Neural cell (in vitro differentiated cells): ENCODE measurements around the gene ESR2. TPM values are rescaled to one million over a fixed set of nuclear protein-coding genes. Genes with fewer than 3 reads are reported as not detected.

Source experiments
- H2AFZ ChIP-seq: fragments of 200-600, 300-800 bp; sonication (generic), shearing (Covaris generic); 2 replicates; pipeline ENCODE4 v1.6.0; 2014; ENCODE audit warnings: low read depth, mild to moderate bottlenecking, antibody characterized with exemption, low read length, moderate library complexity
- H3F3A ChIP-seq: fragments of 200-600 bp; shearing (Covaris generic); 2 replicates; pipeline ENCODE4 v1.6.1; 2016; ENCODE audit warnings: mild to moderate bottlenecking, moderate library complexity, mixed read lengths, antibody characterized with exemption, low read length; ENCODE audit not compliant: insufficient read depth, poor library complexity, severe bottlenecking
- H3K27ac ChIP-seq: fragments of 200-600, 300-800 bp; sonication (generic), shearing (Covaris generic); 2 replicates; pipeline ENCODE4 v1.5.1; 2014; ENCODE audit warnings: mild to moderate bottlenecking, low read length, moderate library complexity
- H3K27me3 ChIP-seq: fragments of 300-800, 200-600 bp; sonication (generic), shearing (Covaris generic); 2 replicates; pipeline ENCODE4 v1.6.0; 2014; ENCODE audit warnings: mild to moderate bottlenecking, low read depth, low read length, moderate library complexity; ENCODE audit not compliant: insufficient read depth
- H3K36me3 ChIP-seq: fragments of 300-800, 200-600 bp; sonication (generic), shearing (Covaris generic); 2 replicates; pipeline ENCODE4 v1.5.1; 2014; ENCODE audit warnings: mild to moderate bottlenecking, antibody characterized with exemption, low read length, moderate library complexity; ENCODE audit not compliant: insufficient read depth
- H3K4me2 ChIP-seq: fragments of 300-800, 200-600 bp; sonication (generic), shearing (Covaris generic); 2 replicates; pipeline ENCODE4 v1.6.0; 2014; ENCODE audit warnings: mild to moderate bottlenecking, low read length
- H3K4me3 ChIP-seq: fragments of 300-800, 200-600 bp; sonication (generic), shearing (Covaris generic); 2 replicates; pipeline ENCODE4 v1.5.1; 2014; ENCODE audit warnings: mild to moderate bottlenecking, low read length, moderate library complexity
- H3K79me2 ChIP-seq: fragments of 200-600 bp; shearing (Covaris generic); replicated peaks from 2 replicates; pipeline ENCODE4 v1.6.0; 2014; ENCODE audit warnings: mild to moderate bottlenecking, low read length, moderate library complexity; ENCODE audit not compliant: insufficient read depth
- H3K9ac ChIP-seq: fragments of 300-800, 200-600 bp; sonication (generic), shearing (Covaris generic); 2 replicates; pipeline ENCODE4 v1.6.1; 2016; ENCODE audit warnings: mild to moderate bottlenecking, low read length, mixed read lengths
- H3K9me2 ChIP-seq: fragments of 200-600 bp; shearing (Covaris generic); 2 replicates; pipeline ENCODE4 v1.6.1; 2016; ENCODE audit warnings: mild to moderate bottlenecking, low read length, mixed read lengths; ENCODE audit not compliant: insufficient read depth
- H3K9me3 ChIP-seq: fragments of 200-600, 300-800 bp; sonication (generic), shearing (Covaris generic); 2 replicates; pipeline ENCODE4 v1.6.1; 2016; ENCODE audit warnings: mild to moderate bottlenecking, mixed run types, low read length, moderate library complexity, mixed read lengths
- H4K20me1 ChIP-seq: fragments of 200-600 bp; shearing (Covaris generic); 2 replicates; pipeline ENCODE4 v1.6.1; 2016; ENCODE audit warnings: mild to moderate bottlenecking, mixed run types; ENCODE audit not compliant: insufficient read depth
- EP300 ChIP-seq: fragments of 450-650 bp; conservative IDR thresholded peaks from 2 replicates; pipeline ENCODE4 v1.6.1; 2014; ENCODE audit warnings: antibody characterized with exemption, mild to moderate bottlenecking, moderate library complexity; ENCODE audit not compliant: poor library complexity, severe bottlenecking
- EZH2 ChIP-seq: fragments of 200-600, 300-800 bp; shearing (Covaris generic), sonication (generic); IDR thresholded peaks from 2 replicates; pipeline ENCODE4 v1.6.1; 2014; ENCODE audit warnings: antibody characterized with exemption, low read length, borderline replicate concordance, mild to moderate bottlenecking; ENCODE audit not compliant: insufficient read depth, poor library complexity, severe bottlenecking
- MXI1 ChIP-seq: fragments of 450-650 bp; conservative IDR thresholded peaks from 2 replicates; pipeline ENCODE4 v1.6.1; 2014; ENCODE audit warnings: antibody characterized with exemption, mild to moderate bottlenecking; ENCODE audit not compliant: poor library complexity, severe bottlenecking
- POLR2AphosphoS5 ChIP-seq: IDR thresholded peaks from 2 replicates; pipeline ENCODE4 v1.6.1; 2012
- RAD21 ChIP-seq: fragments of 450-650 bp; conservative IDR thresholded peaks from 2 replicates; pipeline ENCODE4 v1.6.1; 2014; ENCODE audit warnings: antibody characterized with exemption, mild to moderate bottlenecking, moderate library complexity
- SMC3 ChIP-seq: fragments of 450-650 bp; conservative IDR thresholded peaks from 2 replicates; pipeline ENCODE4 v1.6.1; 2014; ENCODE audit warnings: antibody characterized with exemption, mild to moderate bottlenecking, moderate library complexity; ENCODE audit not compliant: poor library complexity
- TAF1 ChIP-seq: IDR thresholded peaks from 2 replicates; pipeline ENCODE4 v1.6.1; 2012; ENCODE audit warnings: low read depth
- polyA plus RNA-seq: library from polyadenylated mRNA; depleted of rRNA; stranded (reverse); fragments of >200 nt; gene quantifications from 2 replicates; pipeline ENCODE4 v1.2.3, GENCODE V29; 2014
- TF ChIP-seq, protein P1 (sequence below): IDR thresholded peaks from 2 replicates; pipeline ENCODE4 v1.6.1; 2012; ENCODE audit warnings: borderline replicate concordance
- TF ChIP-seq, protein P2 (sequence below): fragments of 450-650 bp; IDR thresholded peaks from 2 replicates; pipeline ENCODE4 v1.5.1; 2014; ENCODE audit warnings: antibody characterized with exemption, mild to moderate bottlenecking, moderate library complexity; ENCODE audit not compliant: poor library complexity, severe bottlenecking

ESR2 gene
- polyA plus RNA-seq, 1 donor from 2014 or later = 0.35 TPM

- no peak overlapping the region for H3K27ac ChIP-seq
- no peak overlapping the region for H2AFZ ChIP-seq
- H3K9me2 ChIP-seq = no peaks in the 10 kb centered on the region
- H3K9me3 ChIP-seq = no peaks in the 10 kb centered on the region
- H3K79me2 ChIP-seq = no peaks in the 10 kb centered on the region
- no peak overlapping the region for H3K4me3 ChIP-seq
- H3K27me3 ChIP-seq = no peaks in the 10 kb centered on the region
- H3K4me2 ChIP-seq = no peak overlapping the region
- TF ChIP-seq MXI1 (no peak), TAF1 (no peak), POLR2AphosphoS5 (no peak), EP300 (no peak), SMC3 (no peak), RAD21 (no peak), EZH2 (no peak)
- TF ChIP-seq, protein P1, sequence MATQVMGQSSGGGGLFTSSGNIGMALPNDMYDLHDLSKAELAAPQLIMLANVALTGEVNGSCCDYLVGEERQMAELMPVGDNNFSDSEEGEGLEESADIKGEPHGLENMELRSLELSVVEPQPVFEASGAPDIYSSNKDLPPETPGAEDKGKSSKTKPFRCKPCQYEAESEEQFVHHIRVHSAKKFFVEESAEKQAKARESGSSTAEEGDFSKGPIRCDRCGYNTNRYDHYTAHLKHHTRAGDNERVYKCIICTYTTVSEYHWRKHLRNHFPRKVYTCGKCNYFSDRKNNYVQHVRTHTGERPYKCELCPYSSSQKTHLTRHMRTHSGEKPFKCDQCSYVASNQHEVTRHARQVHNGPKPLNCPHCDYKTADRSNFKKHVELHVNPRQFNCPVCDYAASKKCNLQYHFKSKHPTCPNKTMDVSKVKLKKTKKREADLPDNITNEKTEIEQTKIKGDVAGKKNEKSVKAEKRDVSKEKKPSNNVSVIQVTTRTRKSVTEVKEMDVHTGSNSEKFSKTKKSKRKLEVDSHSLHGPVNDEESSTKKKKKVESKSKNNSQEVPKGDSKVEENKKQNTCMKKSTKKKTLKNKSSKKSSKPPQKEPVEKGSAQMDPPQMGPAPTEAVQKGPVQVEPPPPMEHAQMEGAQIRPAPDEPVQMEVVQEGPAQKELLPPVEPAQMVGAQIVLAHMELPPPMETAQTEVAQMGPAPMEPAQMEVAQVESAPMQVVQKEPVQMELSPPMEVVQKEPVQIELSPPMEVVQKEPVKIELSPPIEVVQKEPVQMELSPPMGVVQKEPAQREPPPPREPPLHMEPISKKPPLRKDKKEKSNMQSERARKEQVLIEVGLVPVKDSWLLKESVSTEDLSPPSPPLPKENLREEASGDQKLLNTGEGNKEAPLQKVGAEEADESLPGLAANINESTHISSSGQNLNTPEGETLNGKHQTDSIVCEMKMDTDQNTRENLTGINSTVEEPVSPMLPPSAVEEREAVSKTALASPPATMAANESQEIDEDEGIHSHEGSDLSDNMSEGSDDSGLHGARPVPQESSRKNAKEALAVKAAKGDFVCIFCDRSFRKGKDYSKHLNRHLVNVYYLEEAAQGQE = no peak
- TF ChIP-seq, protein P2, sequence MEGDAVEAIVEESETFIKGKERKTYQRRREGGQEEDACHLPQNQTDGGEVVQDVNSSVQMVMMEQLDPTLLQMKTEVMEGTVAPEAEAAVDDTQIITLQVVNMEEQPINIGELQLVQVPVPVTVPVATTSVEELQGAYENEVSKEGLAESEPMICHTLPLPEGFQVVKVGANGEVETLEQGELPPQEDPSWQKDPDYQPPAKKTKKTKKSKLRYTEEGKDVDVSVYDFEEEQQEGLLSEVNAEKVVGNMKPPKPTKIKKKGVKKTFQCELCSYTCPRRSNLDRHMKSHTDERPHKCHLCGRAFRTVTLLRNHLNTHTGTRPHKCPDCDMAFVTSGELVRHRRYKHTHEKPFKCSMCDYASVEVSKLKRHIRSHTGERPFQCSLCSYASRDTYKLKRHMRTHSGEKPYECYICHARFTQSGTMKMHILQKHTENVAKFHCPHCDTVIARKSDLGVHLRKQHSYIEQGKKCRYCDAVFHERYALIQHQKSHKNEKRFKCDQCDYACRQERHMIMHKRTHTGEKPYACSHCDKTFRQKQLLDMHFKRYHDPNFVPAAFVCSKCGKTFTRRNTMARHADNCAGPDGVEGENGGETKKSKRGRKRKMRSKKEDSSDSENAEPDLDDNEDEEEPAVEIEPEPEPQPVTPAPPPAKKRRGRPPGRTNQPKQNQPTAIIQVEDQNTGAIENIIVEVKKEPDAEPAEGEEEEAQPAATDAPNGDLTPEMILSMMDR = no peak
- no peaks in the 10 kb centered on the region for H3F3A ChIP-seq
- H4K20me1 ChIP-seq = no peaks in the 10 kb centered on the region
- H3K36me3 ChIP-seq = no peaks in the 10 kb centered on the region
- H3K9ac ChIP-seq = no peak overlapping the region
Observed at GRCh38 chr14:64329149-64329548, 35.0 kb upstream of the ESR2 start.

DNA sequence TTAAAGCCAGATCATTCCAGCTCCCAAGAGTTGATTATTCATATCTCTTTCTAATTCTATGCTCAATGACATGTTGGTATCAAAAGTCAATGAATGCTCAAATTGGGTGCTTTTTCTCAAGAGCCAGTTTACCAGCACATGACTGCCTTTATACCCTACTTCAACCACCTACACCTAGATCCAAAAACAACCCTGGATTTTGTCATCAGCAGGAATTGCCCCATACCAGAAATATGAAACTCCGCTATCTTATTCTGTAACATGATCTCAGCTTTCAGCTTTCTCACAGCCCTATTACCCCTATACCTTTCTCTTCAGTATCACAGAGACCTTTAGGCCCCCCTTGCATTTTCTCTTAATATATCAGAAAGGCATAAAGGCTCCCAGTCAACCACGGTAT is 32.3 kb upstream of the ESR2 start:
- Histone ChIP-seq H3K9me2 (no peaks in the 10 kb centered on the region), H3K9ac (no peak overlapping the region), H3K9me3 (no peaks in the 10 kb centered on the region), H3K4me2 (no peak overlapping the region), H4K20me1 (no peaks in the 10 kb centered on the region), H3K79me2 (no peaks in the 10 kb centered on the region), H3K27me3 (no peaks in the 10 kb centered on the region), H3K4me3 (no peak overlapping the region), H3K36me3 (no peaks in the 10 kb centered on the region), H2AFZ (no peak overlapping the region), H3K27ac (no peak overlapping the region), H3F3A (no peaks in the 10 kb centered on the region)
- TF ChIP-seq RAD21 (no peak), MXI1 (no peak), EP300 (no peak), EZH2 (no peak), SMC3 (no peak), TAF1 (no peak), POLR2AphosphoS5 (no peak)
- TF ChIP-seq, protein P1 = no peak
- TF ChIP-seq, protein P2 = no peak
